Psoas muscle (tissue), 8 donors: ENCODE results near the gene BRPF1. TPM values are rescaled to one million over a fixed set of nuclear protein-coding genes. Genes with fewer than 3 reads are reported as not detected.
A peak's percentile ranks its signal among the peaks of the same experiment; 100 is the strongest.

ENCODE experiments used
- ATAC-seq, 4 donors: fragments of 200-7000 bp; cut with Tn5 transposase; one replicate each; pipeline ENCODE4 v1.9.1; 2020; ENCODE audit warnings: moderate library complexity in 3 of 4, mild to moderate bottlenecking in 2 of 4
- DNase-seq, 2 donors: peaks; one replicate each; pipeline ENCODE4 v3.0.0-alpha.2; 2020
- H3K27ac ChIP-seq: fragments of 200-600 bp; one replicate; pipeline ENCODE4 v1.8.0; 2022
- H3K27me3 ChIP-seq, 3 donors: fragments of 200-600 bp in 1 of 3; one replicate each; pipeline versions ENCODE4 v1.6.1 to v1.8.0; 2013 to 2022; ENCODE audit warnings: low read length in 2 of 3, mild to moderate bottlenecking in 2 of 3, moderate library complexity in 1 of 3; ENCODE audit not compliant: insufficient read depth in 3 of 3
- H3K36me3 ChIP-seq, 2 donors: fragments of 200-600 bp in 1 of 2; one replicate each; pipeline versions ENCODE4 v1.6.1 to v1.8.0; 2013 to 2022; ENCODE audit warnings: low read depth in 1 of 2, mild to moderate bottlenecking in 1 of 2, moderate library complexity in 1 of 2; ENCODE audit not compliant: insufficient read depth in 1 of 2
- H3K4me1 ChIP-seq: fragments of 200-600 bp; one replicate; pipeline ENCODE4 v1.8.0; 2022
- H3K4me3 ChIP-seq: fragments of 200-600 bp; one replicate; pipeline ENCODE4 v1.8.0; 2022; ENCODE audit warnings: mild to moderate bottlenecking
- H3K9me3 ChIP-seq: fragments of 200-600 bp; one replicate; pipeline ENCODE4 v1.8.0; 2022
- CTCF ChIP-seq: fragments of 200-600 bp; IDR thresholded peaks from one replicate; pipeline ENCODE4 v1.8.0; 2022; ENCODE audit warnings: antibody characterized with exemption
- WGBS, 3 donors: extraction: QIAGEN DNeasy Blood & Tissue Kit; methylation state at CpG; one replicate each; pipeline versions ENCODE4 v1.1.6 to v1.1.7; 2013; 5-methylcytosine and 5-hydroxymethylcytosine counted together
- intact Hi-C, 2 donors: fragments of 100-400 bp; cut with DNase I; formaldehyde crosslinking; loops; one replicate each; pipeline versions ENCODE4 v1.11.0 to v1.14.2; 2022
- polyA plus RNA-seq, 3 donors: library from polyadenylated mRNA; stranded (reverse); fragments of 200-250 nt; gene quantifications; one replicate each; pipeline ENCODE4 v1.2.3, GENCODE V29; 2013
- total RNA-seq, 4 donors: library from RNA; stranded (reverse); fragmentation: NEBNext Ultra II Directional in 2 of 4; extraction: Animal tissue kit (Norgen Biotek cat#: 25700) in 2 of 4; gene quantifications; one replicate each; pipeline versions ENCODE4 v1.2.1 to v1.2.4, GENCODE V29; 2021 to 2023
- donor health status: healthy with polysubstance abuse.
- donor health status: DM: no; HTN: no; CAD: no; lungs with moderate emphysema.
- donor health status: Bipolar disorder and iron deficiency.
- donor health status: healthy.
- donor health status: DM: yes; HTN: yes; CAD: no.
- donor health status: DM: no; HTN: no; CAD: no.
- donor health status: DM: no; HTN: no; CAD: no.
- donor health status: DM: yes; HTN: yes; CAD: no.

The BRPF1 gene
- total and polyA plus RNA-seq, 7 donors, result 6.8 to 16.1 (median 9.9) TPM

- WGBS, 3 donors, result 2 to 3% (median 2%) methylated on average over 46 to 56 of the region's 56 CpGs
- Histone ChIP-seq H3K4me1 (peaks cover 12% of the 10 kb centered on the region), H3K9me3 (no peaks in the 10 kb centered on the region), H3K27me3 (peaks cover 0 to 11% (median 9%) of the 10 kb centered on the region in 3 donors), H3K36me3 (peaks cover 0 to 40% of the 10 kb centered on the region in 2 donors), H3K4me3 (peak within 1 kb of the TSS; percentile 48), H3K27ac (no peak within 1 kb of the TSS)
- TF ChIP-seq CTCF, result no peak
- peak in 2 of 4 donors; percentile 35 to 45 for ATAC-seq
- no peak for DNase-seq
- intact Hi-C loops, result loop anchor here in 1 of 2 donors (10.0 kb wide), 1 partner anchor 531 kb away; no protein-coding TSS in a partner anchor
Observed at GRCh38 chr3:9703736-9704346, 27.7 kb upstream of the BRPF1 start, which contains the start of gene CPNE9. Gene CPNE9 (plus strand): TSS chr3:9703833. CDS start chr3:9703997, 164 bp downstream.

GRCh38 chr3:9704347-9705322 lies 26.9 kb upstream of the BRPF1 start:
- no peak for TF ChIP-seq CTCF
- H3K9me3 ChIP-seq, result no peaks in the 10 kb centered on the region
- intact Hi-C loops, result loop anchor here in 1 of 2 donors (10.0 kb wide), 1 partner anchor 530 kb away; no protein-coding TSS in a partner anchor
- WGBS, 3 donors, result 1 to 2% (median 2%) methylated on average over 45 to 62 of the region's 62 CpGs
- peak overlapping the region; percentile 48 for H3K4me3 ChIP-seq
- ATAC-seq (peak; percentile 28 to 60 (median 50)), DNase-seq (peak; percentile 31 to 63)
- peaks cover 0 to 11% (median 9%) of the 10 kb centered on the region in 3 donors for H3K27me3 ChIP-seq
- peaks cover 0 to 32% of the 10 kb centered on the region in 2 donors for H3K36me3 ChIP-seq
- H3K4me1 ChIP-seq, result peaks cover 12% of the 10 kb centered on the region
- H3K27ac ChIP-seq, result no peak overlapping the region

- H3K4me1 ChIP-seq, result no peaks in the 10 kb centered on the region
- no peak for TF ChIP-seq CTCF
- H3K4me3 ChIP-seq, result no peak overlapping the region
- H3K36me3 ChIP-seq, result no peaks in the 10 kb centered on the region
- WGBS, 3 donors, result 78 to 87% (median 79%) methylated on average over 3 of the region's 3 CpGs
- ATAC-seq (no peak), DNase-seq (no peak)
- H3K27me3 ChIP-seq, result no peaks in the 10 kb centered on the region
- H3K9me3 ChIP-seq, result no peaks in the 10 kb centered on the region
- no peak overlapping the region for H3K27ac ChIP-seq
- intact Hi-C loops, result no loop called here
Observed at GRCh38 chr3:9710174-9710739, 21.3 kb upstream of the BRPF1 start.

GRCh38 chr3:9712415-9712814 lies 19.1 kb upstream of the BRPF1 start:
- no peak for TF ChIP-seq CTCF
- no peak overlapping the region for H3K4me3 ChIP-seq
- no peaks in the 10 kb centered on the region for H3K9me3 ChIP-seq
- no peaks in the 10 kb centered on the region for H3K36me3 ChIP-seq
- intact Hi-C loops, result no loop called here
- DNase-seq (no peak), ATAC-seq (no peak)
- no peaks in the 10 kb centered on the region for H3K4me1 ChIP-seq
- no peak overlapping the region for H3K27ac ChIP-seq
- H3K27me3 ChIP-seq, result no peaks in the 10 kb centered on the region
- 65 to 90% (median 85%) methylated on average over 2 of the region's 2 CpGs for WGBS, 3 donors
